ENCODE results near the gene MAPRE3. TPM values are rescaled to one million over a fixed set of nuclear protein-coding genes. Genes with fewer than 3 reads are reported as not detected.

The MAPRE3 gene
- total RNA-seq, 1 donor from 2014 or later, result 27.1 TPM

DNA sequence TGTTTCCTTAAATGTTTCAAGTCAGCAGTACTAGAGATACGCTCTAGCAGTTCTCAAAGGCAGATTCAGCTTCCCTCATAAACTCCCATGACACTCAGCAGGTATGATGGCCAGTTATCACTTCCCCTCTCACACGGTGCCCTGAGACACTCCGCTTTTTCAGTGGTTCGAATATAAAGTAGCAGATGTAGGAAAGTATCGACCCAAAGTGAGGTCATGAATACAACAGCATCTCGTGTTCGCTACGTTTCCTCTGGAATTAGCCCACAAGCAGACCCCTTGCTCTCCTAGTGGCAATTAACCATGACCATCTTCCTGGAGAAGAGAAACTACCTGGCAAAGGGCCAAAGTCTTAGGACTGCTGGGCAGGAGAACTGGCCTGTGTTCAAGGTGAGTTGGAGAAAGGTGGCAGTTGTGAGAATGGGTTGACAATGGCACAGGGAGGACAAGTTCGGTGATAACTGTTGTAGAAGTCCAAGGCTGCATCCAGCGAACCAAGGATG lies 71.8 kb downstream of the MAPRE3 start:
- DNase-seq, result no peak
- ATAC-seq, result no peak
- no peaks in the 10 kb centered on the region for H3K9me3 ChIP-seq
- no peaks in the 10 kb centered on the region for H3K27me3 ChIP-seq (ENCODE audit: low read depth)
- no peaks in the 10 kb centered on the region for H3K4me1 ChIP-seq
- H3K4me3 ChIP-seq, result no peak overlapping the region
- H3K27ac ChIP-seq, result no peak overlapping the region
- intact Hi-C loops (cut with DNase I), result no loop called here
- H3K36me3 ChIP-seq, result peaks cover 54% of the 10 kb centered on the region
- TF ChIP-seq, protein P1, sequence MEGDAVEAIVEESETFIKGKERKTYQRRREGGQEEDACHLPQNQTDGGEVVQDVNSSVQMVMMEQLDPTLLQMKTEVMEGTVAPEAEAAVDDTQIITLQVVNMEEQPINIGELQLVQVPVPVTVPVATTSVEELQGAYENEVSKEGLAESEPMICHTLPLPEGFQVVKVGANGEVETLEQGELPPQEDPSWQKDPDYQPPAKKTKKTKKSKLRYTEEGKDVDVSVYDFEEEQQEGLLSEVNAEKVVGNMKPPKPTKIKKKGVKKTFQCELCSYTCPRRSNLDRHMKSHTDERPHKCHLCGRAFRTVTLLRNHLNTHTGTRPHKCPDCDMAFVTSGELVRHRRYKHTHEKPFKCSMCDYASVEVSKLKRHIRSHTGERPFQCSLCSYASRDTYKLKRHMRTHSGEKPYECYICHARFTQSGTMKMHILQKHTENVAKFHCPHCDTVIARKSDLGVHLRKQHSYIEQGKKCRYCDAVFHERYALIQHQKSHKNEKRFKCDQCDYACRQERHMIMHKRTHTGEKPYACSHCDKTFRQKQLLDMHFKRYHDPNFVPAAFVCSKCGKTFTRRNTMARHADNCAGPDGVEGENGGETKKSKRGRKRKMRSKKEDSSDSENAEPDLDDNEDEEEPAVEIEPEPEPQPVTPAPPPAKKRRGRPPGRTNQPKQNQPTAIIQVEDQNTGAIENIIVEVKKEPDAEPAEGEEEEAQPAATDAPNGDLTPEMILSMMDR (IDR thresholded peaks at IDR 0.05), result no peak

DNA sequence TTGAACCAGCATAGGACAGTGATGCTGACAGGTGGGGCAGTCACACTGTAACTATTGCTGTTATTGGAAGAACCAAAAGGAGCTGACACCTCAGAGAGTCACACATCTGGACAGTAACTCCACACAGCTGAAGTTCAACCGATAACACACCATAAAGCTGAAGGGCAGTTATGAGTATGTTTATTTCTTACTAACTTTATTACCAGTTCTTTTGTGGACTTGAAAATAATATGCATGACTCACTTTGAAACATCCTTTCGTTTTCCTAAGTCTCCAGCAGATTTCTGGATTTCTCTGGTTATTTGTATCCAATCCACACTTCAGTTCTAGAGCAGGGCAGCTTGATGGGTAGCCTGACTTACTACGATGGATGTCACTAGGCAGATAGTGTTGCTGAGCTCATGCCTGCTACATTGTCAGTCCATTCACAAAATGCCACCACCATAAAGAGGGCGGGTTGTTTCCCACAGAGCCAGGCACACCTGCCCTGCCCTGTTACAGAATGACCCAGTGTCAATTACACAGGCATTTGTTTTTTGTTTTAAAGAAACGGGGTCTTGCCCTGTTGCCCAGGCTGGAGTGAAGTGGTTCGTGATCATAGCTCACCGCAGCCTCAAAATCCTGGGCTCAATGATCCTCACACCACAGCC lies 72.7 kb downstream of the MAPRE3 start:
- peaks cover 45% of the 10 kb centered on the region for H3K36me3 ChIP-seq
- no peak for ATAC-seq
- intact Hi-C loops (cut with DNase I), result no loop called here

DNA sequence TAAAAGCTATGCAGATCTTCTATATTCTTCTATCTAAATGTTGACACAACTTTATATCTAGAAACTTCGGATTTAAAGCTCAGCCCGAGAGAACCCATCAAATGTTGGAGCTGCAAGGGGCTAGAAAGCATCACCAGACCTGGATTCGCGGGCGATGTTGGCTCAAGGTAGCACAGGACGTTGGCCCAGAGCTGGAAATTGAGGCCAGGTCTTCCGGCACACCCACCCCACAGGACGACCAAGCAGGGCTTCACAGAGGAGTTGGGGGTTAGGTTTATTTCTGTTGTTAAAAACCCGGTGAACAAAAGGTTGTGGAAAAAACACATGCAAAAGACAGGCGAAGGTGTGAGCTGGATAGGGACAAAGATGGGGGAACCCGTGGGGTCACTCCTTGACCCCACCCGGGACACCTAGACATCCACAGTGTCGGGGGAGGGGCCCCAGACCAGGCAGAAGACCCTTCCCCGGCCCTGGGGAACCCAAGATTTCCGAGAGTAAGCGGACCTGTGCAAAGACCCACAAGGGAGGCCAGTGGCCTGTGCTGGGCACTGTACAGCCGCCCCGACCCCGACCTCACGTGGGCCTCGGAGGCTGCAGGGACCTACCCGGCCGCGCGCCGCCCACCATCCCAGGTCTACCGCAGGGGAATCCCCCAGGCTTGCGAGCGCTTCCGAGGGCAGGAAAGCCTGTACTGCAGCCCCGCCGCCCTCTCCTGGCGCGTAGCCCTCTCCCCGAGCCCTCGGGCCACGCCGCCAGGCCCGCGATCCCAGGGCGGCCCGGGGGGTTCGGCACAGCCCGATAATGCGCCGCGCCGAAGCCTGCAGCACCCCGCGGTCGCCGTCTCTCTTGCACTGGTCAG lies 79.2 kb downstream of the MAPRE3 start:
- Histone ChIP-seq H3K27me3 (ENCODE audit: low read depth) (no peaks in the 10 kb centered on the region), H3K4me1 (peaks cover 14% of the 10 kb centered on the region), H3K4me3 (peak overlapping the region; percentile 91), H3K9me3 (no peaks in the 10 kb centered on the region), H3K36me3 (peaks cover 11% of the 10 kb centered on the region), H3K27ac (peak overlapping the region; percentile 85)
- ATAC-seq (peak; percentile 42 to 48), DNase-seq (peak; percentile 71)
- intact Hi-C loops (cut with DNase I), result no loop called here
- TF ChIP-seq, protein P1 (IDR thresholded peaks at IDR 0.05), result no peak

More for the DNA sequence above, 72.7 kb downstream of the MAPRE3 start:
- Histone ChIP-seq H3K27ac (no peak overlapping the region), H3K27me3 (ENCODE audit: low read depth) (no peaks in the 10 kb centered on the region), H3K4me3 (no peak overlapping the region), H3K9me3 (no peaks in the 10 kb centered on the region), H3K4me1 (no peaks in the 10 kb centered on the region)
- TF ChIP-seq, protein P1 (IDR thresholded peaks at IDR 0.05), result no peak
- no peak for DNase-seq

DNA sequence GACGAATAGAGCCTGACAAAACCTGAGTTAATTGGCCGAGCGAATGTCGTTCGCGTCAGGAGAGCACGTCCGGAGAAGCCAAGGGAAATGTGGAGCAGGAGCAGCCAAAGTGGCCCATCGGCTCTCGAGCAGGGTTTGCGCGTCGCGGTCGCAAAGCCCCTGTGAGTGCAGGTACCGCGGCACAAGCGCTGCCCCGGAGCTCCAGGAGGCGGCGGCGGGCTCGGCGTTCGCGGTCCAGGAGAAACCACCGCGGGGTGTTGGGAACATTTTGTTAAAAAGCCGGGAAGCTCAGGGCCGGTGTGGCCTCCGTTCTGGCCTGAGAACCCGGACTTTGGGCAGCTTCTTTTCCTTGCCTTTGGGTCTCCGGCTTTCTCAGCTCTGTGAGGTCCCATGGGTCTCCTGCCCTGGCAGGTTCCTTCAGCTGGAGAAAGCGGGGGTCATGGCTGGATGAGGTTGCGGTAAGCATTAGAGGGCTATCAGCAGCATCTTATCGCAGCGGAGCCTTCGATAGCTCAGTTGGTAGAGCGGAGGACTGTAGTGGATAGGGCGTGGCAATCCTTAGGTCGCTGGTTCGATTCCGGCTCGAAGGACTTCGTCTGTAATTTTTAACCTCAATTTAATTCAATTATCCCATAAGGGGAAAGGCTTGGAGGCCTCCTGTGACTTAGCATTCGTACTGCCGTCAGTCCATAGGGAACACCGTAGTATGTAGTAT lies 80.0 kb downstream of the MAPRE3 start:
- TF ChIP-seq, protein P1 (IDR thresholded peaks at IDR 0.05), result peak; percentile 50
- ATAC-seq (peak; percentile 89 to 91), DNase-seq (peak; percentile 85)
- peaks cover 14% of the 10 kb centered on the region for H3K4me1 ChIP-seq
- intact Hi-C loops (cut with DNase I), result no loop called here
- no peaks in the 10 kb centered on the region for H3K27me3 ChIP-seq (ENCODE audit: low read depth)
- peak overlapping the region; percentile 91 for H3K4me3 ChIP-seq
- H3K9me3 ChIP-seq, result no peaks in the 10 kb centered on the region
- H3K27ac ChIP-seq, result peak overlapping the region; percentile 85
- peaks cover 19% of the 10 kb centered on the region for H3K36me3 ChIP-seq

All from lower lobe of right lung (tissue), 2 donors.